Omental fat pad (tissue), 4 donors: Measurements from ENCODE around the gene NRM. TPM values are rescaled to one million over a fixed set of nuclear protein-coding genes. Genes with fewer than 3 reads are reported as not detected.

Source experiments
- ATAC-seq: fragments of 150-250 bp; one replicate; pipeline ENCODE4 v1.9.1; 2016; ENCODE audit warnings: mild to moderate bottlenecking, moderate library complexity; ENCODE audit not compliant: low FRiP score
- DNase-seq: peaks from one replicate; pipeline ENCODE4 v3.0.0-alpha.2; 2019; ENCODE audit warnings: low spot score
- total RNA-seq, 4 donors: library from RNA; depleted of rRNA; stranded (reverse); fragments of >200 nt; gene quantifications; one replicate each; pipeline ENCODE4 v1.1.0, GENCODE V29; 2016
- TF ChIP-seq, protein P1 (sequence below), 3 donors: fragments of 450-650 bp; IDR thresholded peaks; one replicate each; pipeline ENCODE4 v1.5.1; 2016 to 2017; ENCODE audit warnings: antibody characterized with exemption in 3 of 3, mild to moderate bottlenecking in 3 of 3, moderate library complexity in 2 of 3

Gene NRM
- total RNA-seq, 4 donors from 2014 or later = 2.9 to 5.8 (median 3.7) TPM

DNA sequence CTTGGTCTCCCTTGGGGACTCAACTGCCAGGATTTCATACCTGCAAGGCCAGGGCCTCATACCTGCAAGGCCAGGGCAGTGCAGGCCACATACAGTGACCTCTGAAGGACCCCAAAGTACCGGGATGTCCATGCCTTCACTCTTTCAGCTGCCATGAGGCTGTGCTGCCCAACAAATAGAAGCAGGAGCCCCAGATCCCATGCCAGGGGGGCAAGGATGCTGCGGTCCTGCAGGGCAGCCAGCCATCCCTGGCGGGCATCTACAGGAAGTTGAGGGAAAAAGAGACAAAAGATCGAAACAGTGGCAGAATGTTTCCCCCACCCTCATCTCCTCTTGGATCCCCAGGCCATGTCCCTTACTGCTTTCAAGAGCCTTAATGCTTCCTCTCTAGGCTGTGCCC is 799 bp downstream of the NRM start:
- TF ChIP-seq, protein P1, sequence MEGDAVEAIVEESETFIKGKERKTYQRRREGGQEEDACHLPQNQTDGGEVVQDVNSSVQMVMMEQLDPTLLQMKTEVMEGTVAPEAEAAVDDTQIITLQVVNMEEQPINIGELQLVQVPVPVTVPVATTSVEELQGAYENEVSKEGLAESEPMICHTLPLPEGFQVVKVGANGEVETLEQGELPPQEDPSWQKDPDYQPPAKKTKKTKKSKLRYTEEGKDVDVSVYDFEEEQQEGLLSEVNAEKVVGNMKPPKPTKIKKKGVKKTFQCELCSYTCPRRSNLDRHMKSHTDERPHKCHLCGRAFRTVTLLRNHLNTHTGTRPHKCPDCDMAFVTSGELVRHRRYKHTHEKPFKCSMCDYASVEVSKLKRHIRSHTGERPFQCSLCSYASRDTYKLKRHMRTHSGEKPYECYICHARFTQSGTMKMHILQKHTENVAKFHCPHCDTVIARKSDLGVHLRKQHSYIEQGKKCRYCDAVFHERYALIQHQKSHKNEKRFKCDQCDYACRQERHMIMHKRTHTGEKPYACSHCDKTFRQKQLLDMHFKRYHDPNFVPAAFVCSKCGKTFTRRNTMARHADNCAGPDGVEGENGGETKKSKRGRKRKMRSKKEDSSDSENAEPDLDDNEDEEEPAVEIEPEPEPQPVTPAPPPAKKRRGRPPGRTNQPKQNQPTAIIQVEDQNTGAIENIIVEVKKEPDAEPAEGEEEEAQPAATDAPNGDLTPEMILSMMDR (IDR thresholded peaks at IDR 0.05) = no peak
- DNase-seq = no peak
- ATAC-seq = no peak

DNA sequence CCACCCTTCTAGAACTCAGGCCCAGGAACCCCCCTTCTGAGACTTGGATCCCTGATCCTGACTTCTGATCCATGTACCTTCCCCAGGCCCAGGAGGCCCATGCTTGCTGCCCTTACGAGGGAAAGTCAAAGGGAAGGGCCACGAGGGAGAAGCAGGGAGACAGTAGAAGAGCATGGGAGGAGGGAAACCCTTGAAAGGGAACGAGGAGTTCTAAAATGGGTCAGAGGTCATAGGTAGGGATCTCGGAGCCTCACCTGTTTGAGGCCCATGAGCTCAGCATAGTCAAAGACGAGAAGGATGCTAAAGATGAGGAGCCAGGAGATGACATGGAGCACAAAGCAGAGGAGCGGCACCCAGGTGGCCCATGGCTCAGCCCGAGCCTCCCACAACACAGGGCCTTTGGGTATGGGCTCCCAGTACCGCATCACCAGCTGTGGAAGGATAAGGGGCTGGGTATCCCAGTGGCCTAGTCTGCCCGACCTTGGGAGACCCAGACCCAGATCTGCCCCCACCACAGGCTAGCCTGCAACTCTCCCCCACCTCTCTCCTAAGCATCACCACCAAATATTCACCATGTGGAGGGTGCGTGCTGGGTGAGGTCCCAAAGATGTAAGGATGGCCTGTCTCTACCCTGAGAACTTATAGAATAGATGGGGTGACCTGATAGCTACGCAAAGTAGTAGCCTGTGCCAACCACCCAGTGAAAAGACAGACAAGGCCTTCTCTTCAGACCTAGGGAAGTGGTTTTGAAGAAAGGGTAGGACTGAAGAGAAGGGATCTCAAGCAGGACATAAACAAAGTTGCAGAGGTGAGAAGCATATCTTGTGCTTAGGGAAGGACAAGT is 1.5 kb downstream of the NRM start:
- TF ChIP-seq, protein P1 (IDR thresholded peaks at IDR 0.05) = no peak
- no peak for ATAC-seq
- no peak for DNase-seq

DNA sequence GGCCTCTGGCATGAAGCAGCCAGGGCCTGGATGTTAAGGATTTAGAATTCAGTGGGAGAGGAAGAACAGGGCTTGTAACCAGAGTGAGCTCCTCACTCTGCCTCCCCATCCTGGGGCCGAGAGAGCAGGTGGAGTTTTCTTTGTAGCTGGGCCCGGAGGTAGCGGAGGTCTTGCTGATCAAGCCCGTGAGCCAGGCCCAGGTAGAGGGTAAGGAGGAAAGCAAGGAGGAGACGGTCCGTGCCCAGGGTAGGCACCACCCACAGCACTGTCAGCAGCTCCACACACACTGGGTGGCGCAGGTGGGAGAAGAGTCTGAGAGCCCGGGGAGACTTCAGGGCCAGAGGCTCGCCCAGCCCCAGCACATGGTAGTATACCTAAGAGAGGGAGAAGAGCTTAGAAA is 2.2 kb downstream of the NRM start:
- TF ChIP-seq, protein P1 (IDR thresholded peaks at IDR 0.05) = no peak
- DNase-seq (no peak), ATAC-seq (no peak)

DNA sequence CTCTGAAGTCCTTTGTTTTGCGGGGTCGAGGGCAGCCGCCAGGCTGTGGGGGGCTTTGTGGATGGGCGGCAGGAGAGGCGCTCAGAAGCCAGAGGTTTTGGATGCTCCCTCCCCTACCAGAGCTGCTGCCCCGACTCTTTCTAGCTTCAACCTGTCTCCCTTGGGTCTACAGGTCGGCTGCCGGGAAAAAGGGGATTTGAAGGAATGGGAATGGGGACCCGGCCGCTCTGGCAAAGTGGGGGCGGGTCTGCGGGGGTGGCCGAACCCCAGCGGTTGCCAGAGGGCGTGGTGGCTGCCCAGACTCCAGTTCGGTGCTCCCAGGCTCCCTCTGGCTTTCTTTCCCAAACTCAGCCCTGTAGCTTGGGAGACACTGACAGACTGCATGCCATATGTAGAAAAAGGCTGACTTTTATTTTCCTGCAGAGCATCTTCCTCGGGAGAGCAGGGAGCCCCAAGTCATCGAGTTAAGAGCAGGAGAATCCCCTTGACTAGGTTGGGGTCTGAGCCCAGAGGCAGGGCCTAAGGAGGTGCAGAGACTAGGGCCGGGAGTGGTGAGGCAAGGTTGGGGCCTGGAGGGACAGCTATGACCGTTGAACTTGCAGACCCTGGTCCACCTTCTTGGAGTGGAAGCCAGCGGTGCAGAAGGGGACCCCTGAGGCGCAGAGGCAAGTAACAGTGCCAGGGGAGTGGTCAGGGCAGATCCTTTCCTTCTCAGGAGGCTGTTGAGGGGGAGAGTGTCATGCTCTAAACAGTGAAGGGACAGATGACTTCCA is 2.9 kb downstream of the NRM start:
- TF ChIP-seq, protein P1 (IDR thresholded peaks at IDR 0.05) = no peak
- ATAC-seq (no peak), DNase-seq (no peak)

DNA sequence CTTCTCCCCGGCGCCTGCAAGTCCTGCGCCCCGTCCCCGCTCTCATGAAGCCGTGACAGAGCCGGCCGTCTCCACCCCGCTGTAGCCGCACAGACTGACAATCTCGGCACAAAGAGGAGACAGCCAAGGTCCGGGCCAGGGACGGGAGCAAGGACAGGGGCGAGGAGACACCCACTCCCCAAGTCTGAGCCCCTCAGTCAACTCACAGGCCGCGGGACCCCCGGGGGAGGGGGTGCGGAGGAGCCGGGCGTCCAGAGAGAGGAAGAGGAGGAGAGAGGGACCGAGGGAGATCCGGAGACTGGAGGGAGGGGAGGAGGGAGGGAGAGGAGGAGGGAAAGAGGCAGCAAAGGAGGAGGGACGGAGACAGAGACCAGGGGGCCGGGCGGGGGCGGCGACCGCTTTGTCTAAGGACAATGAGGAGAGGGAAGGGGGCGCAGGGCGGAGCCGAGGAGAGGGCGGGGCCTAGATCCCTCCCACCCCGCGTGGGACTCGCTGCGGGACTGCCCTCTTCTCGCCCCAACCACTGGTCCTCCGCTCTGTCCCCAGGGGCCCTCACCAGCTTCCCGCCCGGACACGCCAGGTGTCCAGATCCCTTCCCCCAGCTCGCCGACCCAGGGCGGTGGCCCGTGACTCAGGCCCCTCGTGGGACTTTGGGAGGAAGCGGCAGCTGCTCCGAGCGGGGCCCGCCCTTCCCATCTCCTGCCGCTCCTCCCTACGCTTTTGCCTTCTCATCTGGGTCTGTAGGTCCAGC is 3.7 kb downstream of the NRM start:
- TF ChIP-seq, protein P1 (IDR thresholded peaks at IDR 0.05) = no peak
- DNase-seq (peak; percentile 70), ATAC-seq (peak; percentile 64)

DNA sequence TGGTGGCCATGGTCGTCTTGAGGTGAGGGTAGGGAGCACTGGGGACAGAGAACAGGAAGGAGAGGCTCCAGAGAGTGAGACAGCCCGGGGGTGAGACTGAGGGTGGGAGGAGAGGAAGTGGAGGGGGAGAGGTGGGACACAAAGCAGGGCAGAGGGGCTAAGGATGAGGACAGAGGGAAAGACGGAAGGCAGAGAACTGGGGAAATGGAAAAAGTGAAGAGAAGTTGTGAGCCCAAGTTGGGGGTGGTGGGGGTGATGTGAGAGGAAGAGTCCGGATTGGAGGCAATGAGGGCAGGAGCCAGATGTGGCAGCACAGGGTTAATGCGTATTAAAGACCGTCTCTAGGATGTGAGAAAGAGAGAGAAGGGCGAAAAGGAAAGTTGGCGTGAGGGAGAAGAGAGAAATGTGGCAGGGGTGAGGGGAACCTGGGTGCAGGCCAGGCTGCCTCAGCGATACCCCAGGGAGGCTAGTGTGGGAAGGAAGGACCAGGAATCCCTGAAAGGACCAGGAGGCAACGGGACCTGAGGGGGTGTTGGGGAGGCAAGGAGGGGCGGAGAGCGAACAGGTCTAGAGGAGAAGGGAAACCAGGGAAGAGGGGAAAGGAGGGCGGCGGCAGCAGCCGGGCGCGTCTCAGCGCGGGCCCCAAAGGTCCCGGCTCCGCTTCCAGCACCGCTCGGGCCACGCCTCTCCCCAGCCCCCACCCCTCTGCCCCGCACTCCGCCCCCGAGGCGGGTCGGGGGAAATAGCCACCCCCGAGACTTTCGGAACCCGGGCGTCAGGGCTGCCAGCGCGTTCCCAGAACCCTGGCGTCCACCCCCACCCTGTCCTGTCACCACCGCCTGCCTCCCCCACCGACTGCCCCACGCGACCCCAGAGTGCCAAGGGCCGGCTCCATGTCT is 4.5 kb downstream of the NRM start, which contains the start of gene PPP1R18:
Gene PPP1R18, minus strand, starts transcription at position 637 of the 899 bp plus-strand sequence. Its CDS starts 627 bp downstream, at position 10.
- ATAC-seq (peak; percentile 37), DNase-seq (no peak)
- TF ChIP-seq, protein P1 (IDR thresholded peaks at IDR 0.05) = no peak
